ENCODE results near the gene AGBL4.
"Not testable (repeated sequence)": the region's sequence is repeated elsewhere in the genome, so short reads cannot be mapped to it uniquely, and the experiment has no call there.

AGBL4 gene

DNA sequence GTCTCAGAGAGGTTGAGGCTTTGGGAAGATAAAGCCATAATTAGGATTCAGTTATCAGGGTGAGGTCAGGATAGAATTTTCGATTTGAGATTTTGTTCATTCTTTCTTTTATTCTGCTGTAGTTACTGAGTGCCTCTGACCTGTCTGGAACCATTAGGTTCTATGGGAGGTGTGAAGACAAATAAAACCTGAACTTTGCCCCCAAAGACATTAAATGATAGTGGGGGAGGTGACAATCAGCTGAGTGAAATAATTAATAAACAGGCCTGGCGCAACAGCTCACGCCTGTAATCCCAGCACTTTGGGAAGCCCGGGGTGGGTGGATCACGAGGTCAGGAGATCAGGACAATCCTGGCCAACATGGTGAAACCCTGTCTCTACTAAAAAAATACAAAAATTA is 1496.7 kb downstream of the AGBL4 start:
- H3K4me3 ChIP-seq (ENCODE audit: low read depth, low read length) = no peak overlapping the region

DNA sequence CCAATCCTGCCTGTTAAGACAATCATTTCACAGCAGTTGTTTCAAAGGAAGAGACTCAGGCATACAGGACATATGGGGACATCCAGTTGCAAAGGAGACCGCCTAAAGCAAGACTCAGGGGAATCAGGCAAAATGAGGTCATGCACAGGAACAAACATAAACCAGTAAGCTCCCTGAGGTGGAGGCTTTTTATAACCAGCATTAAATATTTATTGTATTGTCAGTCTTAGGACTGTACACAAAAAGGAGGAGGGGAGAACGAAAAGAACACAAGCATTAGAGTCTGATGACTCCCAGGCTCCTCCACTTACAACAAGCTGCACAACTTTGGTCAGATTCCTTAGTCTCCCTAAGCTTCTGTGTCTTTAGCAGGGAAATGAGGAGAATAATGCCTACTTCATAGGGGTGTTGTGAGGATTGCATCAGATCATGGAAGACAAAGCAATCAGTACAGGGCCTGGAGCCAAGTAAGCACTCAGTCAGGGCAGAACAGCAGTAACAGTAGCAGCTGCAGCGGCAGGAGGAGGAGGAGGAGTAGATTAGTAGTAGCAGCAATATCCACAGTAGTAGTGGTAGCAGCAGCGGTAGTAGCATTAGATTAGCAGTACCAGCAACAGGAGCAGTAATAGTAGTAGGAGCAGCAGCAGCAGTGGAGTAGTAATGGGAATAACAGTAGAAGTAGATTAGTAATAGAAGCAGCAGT is 1497.6 kb downstream of the AGBL4 start:
- H3K4me3 ChIP-seq (ENCODE audit: low read depth, low read length) = no peak overlapping the region
- TF ChIP-seq, protein P1, sequence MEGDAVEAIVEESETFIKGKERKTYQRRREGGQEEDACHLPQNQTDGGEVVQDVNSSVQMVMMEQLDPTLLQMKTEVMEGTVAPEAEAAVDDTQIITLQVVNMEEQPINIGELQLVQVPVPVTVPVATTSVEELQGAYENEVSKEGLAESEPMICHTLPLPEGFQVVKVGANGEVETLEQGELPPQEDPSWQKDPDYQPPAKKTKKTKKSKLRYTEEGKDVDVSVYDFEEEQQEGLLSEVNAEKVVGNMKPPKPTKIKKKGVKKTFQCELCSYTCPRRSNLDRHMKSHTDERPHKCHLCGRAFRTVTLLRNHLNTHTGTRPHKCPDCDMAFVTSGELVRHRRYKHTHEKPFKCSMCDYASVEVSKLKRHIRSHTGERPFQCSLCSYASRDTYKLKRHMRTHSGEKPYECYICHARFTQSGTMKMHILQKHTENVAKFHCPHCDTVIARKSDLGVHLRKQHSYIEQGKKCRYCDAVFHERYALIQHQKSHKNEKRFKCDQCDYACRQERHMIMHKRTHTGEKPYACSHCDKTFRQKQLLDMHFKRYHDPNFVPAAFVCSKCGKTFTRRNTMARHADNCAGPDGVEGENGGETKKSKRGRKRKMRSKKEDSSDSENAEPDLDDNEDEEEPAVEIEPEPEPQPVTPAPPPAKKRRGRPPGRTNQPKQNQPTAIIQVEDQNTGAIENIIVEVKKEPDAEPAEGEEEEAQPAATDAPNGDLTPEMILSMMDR (IDR thresholded peaks at IDR 0.05; ENCODE audit: borderline replicate concordance, insufficient read depth, low read depth, low read length) = no peak

More for the DNA sequence above, 1496.7 kb downstream of the AGBL4 start:
- TF ChIP-seq, protein P1 (IDR thresholded peaks at IDR 0.05; ENCODE audit: borderline replicate concordance, insufficient read depth, low read depth, low read length) = no peak

DNA sequence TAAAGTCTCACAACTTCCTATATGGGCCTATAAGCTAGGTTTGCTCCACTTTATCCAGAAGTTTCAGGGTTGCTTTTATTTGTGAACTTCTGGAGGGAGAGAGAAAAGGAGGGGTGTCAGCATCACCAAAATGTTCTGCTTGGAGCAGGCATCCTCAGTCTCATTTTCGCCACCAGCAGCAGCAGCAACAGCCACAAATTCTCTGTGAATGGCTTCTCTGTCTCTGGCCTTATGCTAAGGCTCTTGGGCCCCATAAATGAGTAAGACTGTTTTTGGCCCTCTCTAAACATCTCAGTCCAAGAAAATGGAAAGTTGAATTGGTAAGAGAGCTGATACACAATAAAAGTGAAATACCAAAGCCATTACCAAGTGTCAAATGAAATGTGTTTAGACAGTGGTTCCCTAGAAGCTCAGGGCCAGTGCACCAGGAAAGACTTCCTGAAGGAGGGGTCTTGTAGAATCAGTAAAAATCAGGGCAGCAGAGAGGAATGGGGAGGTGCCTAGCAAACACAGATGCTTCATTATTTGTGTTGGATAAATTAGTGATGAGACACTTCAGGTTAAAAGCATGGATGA is 1498.8 kb downstream of the AGBL4 start:
- TF ChIP-seq, protein P1 (IDR thresholded peaks at IDR 0.05; ENCODE audit: borderline replicate concordance, insufficient read depth, low read depth, low read length) = no peak
- no peak overlapping the region for H3K4me3 ChIP-seq (ENCODE audit: low read depth, low read length)

DNA sequence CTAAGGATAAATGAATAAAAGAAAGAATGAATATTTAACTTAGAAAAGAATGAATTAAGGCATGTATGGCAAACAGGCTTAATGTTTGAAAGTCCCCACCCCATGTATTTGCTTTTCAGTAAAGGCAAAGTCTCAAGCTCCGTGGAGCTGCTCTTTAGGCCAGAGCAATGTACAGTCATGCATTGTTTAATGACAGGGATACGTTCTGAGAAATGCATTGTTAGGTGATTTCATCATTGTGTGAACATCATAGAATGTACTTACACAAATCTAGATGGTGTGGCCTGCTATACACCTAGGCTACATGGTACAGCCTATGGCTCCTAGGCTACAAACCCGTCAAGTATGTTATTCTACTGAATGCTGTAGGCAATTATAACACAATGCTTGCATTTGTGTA is 1500.2 kb downstream of the AGBL4 start:
- no peak overlapping the region for H3K4me3 ChIP-seq (ENCODE audit: low read depth, low read length)
- TF ChIP-seq, protein P1 (IDR thresholded peaks at IDR 0.05; ENCODE audit: borderline replicate concordance, insufficient read depth, low read depth, low read length) = no peak

DNA sequence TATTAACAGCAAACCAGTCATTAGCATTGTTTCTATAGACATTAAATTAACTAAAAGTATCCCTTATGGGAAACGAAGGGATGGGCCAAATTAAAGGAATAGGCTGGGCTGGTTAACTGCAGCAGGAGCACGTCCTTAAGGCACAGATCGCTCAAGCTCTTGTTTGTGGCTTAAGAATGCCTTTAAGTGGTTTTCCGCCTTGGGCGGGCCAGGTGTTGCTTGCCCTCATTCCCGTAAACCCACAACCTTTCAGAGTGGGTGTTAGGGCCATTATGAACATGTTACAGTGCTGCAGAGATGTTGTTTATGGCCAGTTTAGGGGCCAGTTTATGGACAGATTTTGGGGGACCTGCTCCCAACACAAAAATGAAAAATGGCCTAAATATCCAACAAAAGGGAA is 1503.9 kb downstream of the AGBL4 start:
- H3K4me3 ChIP-seq (ENCODE audit: low read depth, low read length) = not testable (repeated sequence)

DNA sequence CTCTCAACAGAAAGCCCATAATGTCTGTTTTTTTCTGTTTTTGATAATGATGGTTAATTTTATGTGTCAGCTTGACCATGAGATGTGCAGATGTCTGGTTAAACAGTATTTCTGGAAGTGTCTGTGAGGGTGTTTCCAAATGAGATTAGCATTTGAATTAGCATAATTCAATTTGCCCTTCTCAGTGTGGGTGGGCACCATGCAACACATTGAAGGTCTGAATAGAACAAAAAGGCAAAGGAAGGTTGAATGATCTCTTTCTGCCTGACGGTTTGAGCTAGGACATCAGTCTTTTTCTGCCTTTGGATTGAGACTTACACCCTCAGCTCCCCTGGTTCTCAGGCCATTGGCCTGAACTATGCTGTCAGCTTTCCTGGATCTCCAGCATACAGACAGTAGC is 1516.9 kb downstream of the AGBL4 start:
- TF ChIP-seq, protein P1 (IDR thresholded peaks at IDR 0.05; ENCODE audit: borderline replicate concordance, insufficient read depth, low read depth, low read length) = no peak
- H3K4me3 ChIP-seq (ENCODE audit: low read depth, low read length) = no peak overlapping the region

DNA sequence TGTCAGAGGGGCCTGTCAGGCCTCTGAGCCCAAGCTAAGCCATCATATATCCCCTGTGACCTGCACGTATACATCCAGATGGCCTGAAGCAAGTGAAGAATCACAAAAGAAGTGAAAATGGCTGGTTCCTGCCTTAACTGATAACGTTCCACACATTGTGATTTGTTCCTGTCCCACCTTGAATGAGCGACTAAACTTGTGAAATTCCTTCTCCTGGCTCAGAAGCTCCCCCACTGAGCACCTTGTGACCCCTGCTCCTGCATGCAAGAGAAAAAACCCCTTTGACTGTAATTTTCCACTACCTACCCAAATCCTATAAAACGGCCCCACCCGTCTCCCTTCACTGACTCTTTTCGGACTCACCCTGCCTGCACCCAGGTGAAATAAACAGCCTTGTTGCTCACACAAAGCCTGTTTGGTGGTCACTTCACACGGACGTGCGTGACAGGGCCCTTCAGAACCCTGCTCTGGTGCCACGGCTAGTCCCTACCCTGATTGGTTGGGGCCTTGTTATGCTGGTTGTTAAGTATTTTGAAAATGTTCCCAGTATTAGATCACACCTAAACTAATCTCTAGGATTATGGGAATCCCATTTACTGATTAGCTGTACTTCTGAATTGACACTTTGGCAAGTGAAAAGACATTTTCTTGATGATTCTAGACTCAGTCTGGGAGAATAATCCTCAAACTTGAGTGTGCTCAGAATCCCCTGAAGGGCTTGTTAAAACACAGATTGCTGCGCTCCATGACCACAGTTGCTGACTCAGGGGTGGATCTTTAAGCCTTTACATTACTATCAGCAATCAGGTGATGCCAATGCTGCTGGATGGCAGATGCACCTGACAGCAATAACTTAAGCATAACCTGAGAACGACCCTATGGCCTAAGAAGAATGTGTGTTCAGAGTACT is 1523.0 kb downstream of the AGBL4 start:
- TF ChIP-seq, protein P1 (IDR thresholded peaks at IDR 0.05; ENCODE audit: borderline replicate concordance, insufficient read depth, low read depth, low read length) = no peak
- no peak overlapping the region for H3K4me3 ChIP-seq (ENCODE audit: low read depth, low read length)
